Progenitor cell of endocrine pancreas (in vitro differentiated cells): Measurements from ENCODE around the gene IARS2. TPM values are rescaled to one million over a fixed set of nuclear protein-coding genes. Genes with fewer than 3 reads are reported as not detected.

Experiments
- DNase-seq: peaks from one replicate; pipeline ENCODE4 v3.0.0; 2021; ENCODE audit warnings: low spot score; ENCODE audit not compliant: unreplicated experiment
- H3K27ac Mint-ChIP-seq: 2 replicates; pipeline ENCODE4 v1.8.0; 2021; ENCODE audit warnings: mild to moderate bottlenecking, moderate library complexity, mixed read lengths
- H3K27me3 Mint-ChIP-seq: 2 replicates; pipeline ENCODE4 v1.8.0; 2021; ENCODE audit warnings: mixed read lengths
- H3K36me3 Mint-ChIP-seq: 2 replicates; pipeline ENCODE4 v1.8.0; 2022; ENCODE audit warnings: mixed read lengths; ENCODE audit not compliant: insufficient read depth
- H3K4me1 Mint-ChIP-seq: 2 replicates; pipeline ENCODE4 v1.8.0; 2021; ENCODE audit warnings: low read depth, mixed read lengths
- H3K4me3 Mint-ChIP-seq: 2 replicates; pipeline ENCODE4 v1.8.0; 2021; ENCODE audit warnings: low read depth, mild to moderate bottlenecking, moderate library complexity, mixed read lengths
- H3K9me3 Mint-ChIP-seq: 2 replicates; pipeline ENCODE4 v1.8.0; 2021; ENCODE audit warnings: low read depth, mixed read lengths
- total RNA-seq: library from RNA; stranded (reverse); gene quantifications from 2 replicates; pipeline ENCODE4 v1.2.1, GENCODE V29; 2021
- TF ChIP-seq, protein P1 (sequence below): fragments of 200-600 bp; sonication (generic); IDR thresholded peaks from one replicate; pipeline ENCODE4 v1.5.0; 2021; ENCODE audit warnings: antibody characterized with exemption, mild to moderate bottlenecking; ENCODE audit not compliant: unreplicated experiment

IARS2 gene
- total RNA-seq, 1 donor from 2014 or later = 60.7 TPM

GRCh38 chr1:220056374-220056773, 37.6 kb upstream of the IARS2 start:
- no peaks in the 10 kb centered on the region for H3K9me3 Mint-ChIP-seq
- no peak overlapping the region for H3K4me3 Mint-ChIP-seq
- no peak for DNase-seq
- no peak overlapping the region for H3K27ac Mint-ChIP-seq
- H3K36me3 Mint-ChIP-seq = peaks cover 15% of the 10 kb centered on the region
- TF ChIP-seq, protein P1, sequence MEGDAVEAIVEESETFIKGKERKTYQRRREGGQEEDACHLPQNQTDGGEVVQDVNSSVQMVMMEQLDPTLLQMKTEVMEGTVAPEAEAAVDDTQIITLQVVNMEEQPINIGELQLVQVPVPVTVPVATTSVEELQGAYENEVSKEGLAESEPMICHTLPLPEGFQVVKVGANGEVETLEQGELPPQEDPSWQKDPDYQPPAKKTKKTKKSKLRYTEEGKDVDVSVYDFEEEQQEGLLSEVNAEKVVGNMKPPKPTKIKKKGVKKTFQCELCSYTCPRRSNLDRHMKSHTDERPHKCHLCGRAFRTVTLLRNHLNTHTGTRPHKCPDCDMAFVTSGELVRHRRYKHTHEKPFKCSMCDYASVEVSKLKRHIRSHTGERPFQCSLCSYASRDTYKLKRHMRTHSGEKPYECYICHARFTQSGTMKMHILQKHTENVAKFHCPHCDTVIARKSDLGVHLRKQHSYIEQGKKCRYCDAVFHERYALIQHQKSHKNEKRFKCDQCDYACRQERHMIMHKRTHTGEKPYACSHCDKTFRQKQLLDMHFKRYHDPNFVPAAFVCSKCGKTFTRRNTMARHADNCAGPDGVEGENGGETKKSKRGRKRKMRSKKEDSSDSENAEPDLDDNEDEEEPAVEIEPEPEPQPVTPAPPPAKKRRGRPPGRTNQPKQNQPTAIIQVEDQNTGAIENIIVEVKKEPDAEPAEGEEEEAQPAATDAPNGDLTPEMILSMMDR = no peak
- no peaks in the 10 kb centered on the region for H3K4me1 Mint-ChIP-seq
- H3K27me3 Mint-ChIP-seq = no peaks in the 10 kb centered on the region

DNA sequence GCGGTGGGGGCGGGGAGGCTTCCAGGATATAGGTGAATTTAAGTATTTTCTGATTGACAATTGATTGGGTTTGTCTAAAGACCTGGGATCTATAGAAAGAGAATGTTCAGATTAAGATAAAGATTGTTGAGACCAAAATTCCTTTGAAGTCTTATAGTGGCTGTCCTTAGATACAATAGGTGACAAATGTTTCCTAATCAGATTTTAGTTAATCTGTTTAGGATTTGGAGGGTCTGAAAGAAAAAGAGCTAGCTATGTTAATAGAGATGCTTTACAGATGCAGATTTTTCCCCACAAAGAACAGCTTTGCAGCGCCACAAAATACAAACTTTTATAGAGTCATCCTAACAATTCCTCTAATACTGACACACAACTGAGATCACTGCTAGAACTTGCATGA, 33.1 kb upstream of the IARS2 start:
- Mint-ChIP-seq H3K4me3 (no peak overlapping the region), H3K27me3 (no peaks in the 10 kb centered on the region), H3K27ac (no peak overlapping the region), H3K4me1 (no peaks in the 10 kb centered on the region), H3K9me3 (no peaks in the 10 kb centered on the region), H3K36me3 (peaks cover 31% of the 10 kb centered on the region)
- TF ChIP-seq, protein P1 = no peak
- DNase-seq = no peak

- no peaks in the 10 kb centered on the region for H3K27me3 Mint-ChIP-seq
- TF ChIP-seq, protein P1 = no peak
- no peak overlapping the region for H3K27ac Mint-ChIP-seq
- H3K4me3 Mint-ChIP-seq = no peak overlapping the region
- DNase-seq = no peak
- H3K36me3 Mint-ChIP-seq = peaks cover 26% of the 10 kb centered on the region
- no peaks in the 10 kb centered on the region for H3K9me3 Mint-ChIP-seq
- no peaks in the 10 kb centered on the region for H3K4me1 Mint-ChIP-seq
Measured at GRCh38 chr1:220062629-220063028, 31.3 kb upstream of the IARS2 start.

- Mint-ChIP-seq H3K36me3 (peaks cover 19% of the 10 kb centered on the region), H3K27ac (no peak overlapping the region), H3K4me3 (no peak overlapping the region), H3K4me1 (no peaks in the 10 kb centered on the region), H3K27me3 (no peaks in the 10 kb centered on the region), H3K9me3 (no peaks in the 10 kb centered on the region)
- no peak for DNase-seq
- TF ChIP-seq, protein P1 = no peak
Measured at GRCh38 chr1:220067269-220068204, 26.4 kb upstream of the IARS2 start.

- Mint-ChIP-seq H3K27ac (no peak overlapping the region), H3K36me3 (peaks cover 14% of the 10 kb centered on the region), H3K9me3 (no peaks in the 10 kb centered on the region), H3K4me1 (no peaks in the 10 kb centered on the region), H3K27me3 (no peaks in the 10 kb centered on the region), H3K4me3 (no peak overlapping the region)
- no peak for DNase-seq
- TF ChIP-seq, protein P1 = no peak
Measured at GRCh38 chr1:220076861-220077762, 16.8 kb upstream of the IARS2 start.
